GM18505 (cell line): ENCODE data around the gene NF2.

Experiments
- ATAC-seq: cut with Tn5 transposase; IDR thresholded peaks from one replicate; pipeline ENCODE4 v1.9.1; 2021; ENCODE audit not compliant: unreplicated experiment
- POLR2A ChIP-seq: IDR thresholded peaks from 4 replicates; pipeline ENCODE4 v1.6.1; 2011; ENCODE audit warnings: borderline replicate concordance; ENCODE audit not compliant: insufficient read depth, insufficient read length; ENCODE audit errors: extremely low read depth

The NF2 gene

GRCh38 chr22:29724843-29725242, 121.4 kb downstream of the NF2 start:
- no peak for TF ChIP-seq POLR2A
- no peak for ATAC-seq

- ATAC-seq = no peak
- TF ChIP-seq POLR2A = no peak
These were observed 122.7 kb downstream of the NF2 start for GRCh38 chr22:29726106-29726505.

DNA sequence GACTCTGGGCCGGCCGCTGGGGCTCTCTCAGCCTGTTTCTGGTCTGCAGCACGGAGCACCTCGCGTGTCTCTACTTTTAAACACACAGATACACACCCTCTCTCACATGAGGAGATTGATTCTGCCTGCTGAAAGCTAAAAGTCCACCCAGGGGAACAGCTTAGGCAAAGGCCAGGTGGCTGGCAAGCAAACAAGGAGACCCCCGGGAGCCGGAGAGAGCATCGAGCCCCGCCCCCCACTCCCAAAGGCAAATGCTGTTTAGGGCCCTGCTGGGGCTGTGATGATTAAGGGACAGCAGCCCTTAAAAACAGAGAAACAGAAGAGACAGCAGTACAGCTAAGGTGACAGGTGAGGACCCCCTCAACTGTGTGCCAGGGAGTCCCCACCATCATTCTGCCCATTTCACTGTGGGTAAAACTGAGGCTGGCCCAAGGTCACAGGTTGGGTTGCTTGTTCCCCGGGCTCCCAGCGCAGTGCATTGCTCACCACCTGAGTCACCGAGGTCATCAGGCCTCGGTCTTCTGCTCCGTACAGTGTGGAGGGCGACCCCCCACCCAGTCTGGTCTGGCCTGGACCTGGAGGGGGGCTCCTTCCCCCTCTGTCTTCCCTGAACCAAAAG, 123.2 kb downstream of the NF2 start:
- no peak for ATAC-seq
- no peak for TF ChIP-seq POLR2A

DNA sequence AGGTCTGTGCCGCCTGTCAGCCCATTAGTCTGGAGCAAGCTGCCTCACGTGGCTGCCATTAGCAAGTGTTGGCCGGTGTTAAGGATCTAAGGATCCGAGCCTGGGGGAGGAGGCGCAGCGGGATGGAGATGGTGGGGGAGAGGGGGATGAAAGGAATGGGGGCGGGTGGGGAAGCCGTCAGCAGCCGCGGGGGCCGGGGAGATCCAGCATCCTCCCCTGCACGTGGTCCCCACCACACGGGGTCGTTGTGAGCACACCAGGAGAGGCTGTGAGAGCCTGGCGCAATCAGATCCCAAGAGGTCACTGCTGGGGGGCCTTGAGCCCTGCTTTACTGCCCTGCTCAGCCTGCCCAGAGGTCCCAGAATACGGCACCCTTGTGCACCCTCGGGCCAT, 123.7 kb downstream of the NF2 start:
- TF ChIP-seq POLR2A = no peak

GRCh38 chr22:29729161-29729560, 125.7 kb downstream of the NF2 start:
- no peak for ATAC-seq
- no peak for TF ChIP-seq POLR2A

More for the DNA sequence above, 123.7 kb downstream of the NF2 start:
- no peak for ATAC-seq

DNA sequence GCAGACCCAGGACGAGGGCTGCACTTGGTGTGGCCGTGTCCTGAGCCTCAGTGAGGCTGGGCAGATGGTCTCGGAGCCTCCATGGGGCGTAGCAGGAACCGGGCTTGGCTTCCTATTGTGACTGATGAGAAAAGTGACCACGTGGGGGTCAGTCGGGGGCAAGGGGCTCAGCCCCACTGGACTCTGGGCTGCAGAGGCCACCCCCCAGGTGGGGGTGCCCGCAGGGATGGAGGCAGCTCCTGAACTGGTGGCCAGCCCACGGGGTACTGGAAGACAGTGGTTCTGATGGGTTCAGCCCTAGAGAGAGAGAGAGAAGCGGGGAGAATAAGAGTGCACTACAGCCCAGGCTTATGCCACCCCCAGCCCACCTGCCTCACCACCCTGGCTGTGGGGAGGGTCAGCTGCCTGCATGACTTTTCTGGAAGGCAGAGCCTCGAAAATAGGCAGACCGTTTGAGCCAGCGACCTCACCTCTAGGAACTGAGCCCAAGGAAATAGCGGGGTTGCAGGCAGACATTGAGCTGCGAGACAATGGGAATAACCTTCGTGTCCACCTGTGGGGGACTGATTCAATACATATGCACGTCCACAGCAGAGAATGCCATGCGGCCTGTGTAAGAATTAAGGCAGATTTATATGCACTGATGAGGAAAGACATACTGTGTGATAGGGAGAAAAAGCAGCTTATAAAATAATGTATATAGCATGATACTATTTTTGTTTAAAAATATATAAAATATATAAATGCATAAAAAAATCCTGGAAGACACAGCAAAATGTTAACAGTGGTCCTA, 127.8 kb downstream of the NF2 start:
- no peak for TF ChIP-seq POLR2A
- no peak for ATAC-seq

DNA sequence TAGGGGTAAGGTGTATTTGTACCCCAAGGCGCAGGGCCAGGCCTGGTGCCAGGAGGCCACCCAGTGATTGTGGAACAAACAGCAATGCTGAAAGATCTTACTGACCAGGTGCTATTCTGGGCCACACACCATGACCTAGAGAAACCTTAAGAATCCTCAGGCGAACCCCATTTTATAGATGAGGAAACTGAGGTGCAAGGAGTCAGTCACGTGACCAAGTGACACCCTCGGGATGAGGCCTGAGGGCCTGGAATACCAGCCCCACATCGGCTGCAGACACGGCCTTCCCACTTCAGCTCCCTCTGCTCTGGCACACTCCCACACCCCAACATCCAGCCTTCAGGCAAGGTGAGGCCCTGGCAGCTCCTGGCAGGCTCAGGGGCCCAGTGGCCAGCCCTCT, 129.4 kb downstream of the NF2 start:
- no peak for TF ChIP-seq POLR2A
- no peak for ATAC-seq

DNA sequence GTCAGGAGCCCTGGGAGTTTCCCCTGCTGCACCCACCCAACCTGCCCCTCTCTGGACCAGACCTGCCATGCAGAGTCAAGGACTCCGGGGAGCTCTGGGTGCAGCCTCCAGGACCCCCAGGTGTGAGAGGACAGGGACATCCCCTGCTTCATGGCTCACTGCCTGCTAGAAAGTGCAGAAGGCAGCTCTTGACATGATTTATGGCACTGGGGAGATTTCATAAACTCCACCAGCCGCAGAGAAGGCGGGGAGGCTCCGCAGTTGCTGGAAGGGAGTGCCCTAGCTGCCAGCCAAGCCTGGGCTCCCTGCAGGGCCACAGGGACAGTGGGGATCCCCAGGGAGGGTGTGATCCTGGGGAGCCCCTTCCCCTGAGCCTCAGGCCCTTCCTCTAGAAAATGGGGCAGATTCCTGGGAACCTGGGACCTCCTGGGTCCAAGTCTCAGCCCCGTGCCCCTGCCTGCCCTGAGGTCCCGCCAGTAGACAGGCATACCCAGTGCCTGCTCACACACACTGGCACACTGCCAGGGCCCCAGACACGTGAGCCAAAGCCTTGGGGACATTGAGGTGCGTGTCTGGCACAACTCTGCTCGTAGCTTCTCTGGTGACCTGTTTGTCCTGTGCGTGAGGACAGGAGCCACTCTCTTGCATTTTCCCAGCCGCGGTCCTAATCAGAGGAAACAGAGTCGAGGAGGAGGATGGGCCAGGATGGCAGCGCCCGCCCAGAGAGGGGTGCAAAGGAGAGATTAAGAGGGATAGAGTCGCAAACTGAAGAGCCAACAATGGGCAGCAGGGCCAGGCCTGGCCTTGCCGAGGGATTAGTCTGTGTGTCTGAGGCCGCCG, 130.1 kb downstream of the NF2 start:
- no peak for TF ChIP-seq POLR2A
- ATAC-seq = no peak

- no peak for TF ChIP-seq POLR2A
- no peak for ATAC-seq
These were observed 131.0 kb downstream of the NF2 start for GRCh38 chr22:29734406-29734805.

DNA sequence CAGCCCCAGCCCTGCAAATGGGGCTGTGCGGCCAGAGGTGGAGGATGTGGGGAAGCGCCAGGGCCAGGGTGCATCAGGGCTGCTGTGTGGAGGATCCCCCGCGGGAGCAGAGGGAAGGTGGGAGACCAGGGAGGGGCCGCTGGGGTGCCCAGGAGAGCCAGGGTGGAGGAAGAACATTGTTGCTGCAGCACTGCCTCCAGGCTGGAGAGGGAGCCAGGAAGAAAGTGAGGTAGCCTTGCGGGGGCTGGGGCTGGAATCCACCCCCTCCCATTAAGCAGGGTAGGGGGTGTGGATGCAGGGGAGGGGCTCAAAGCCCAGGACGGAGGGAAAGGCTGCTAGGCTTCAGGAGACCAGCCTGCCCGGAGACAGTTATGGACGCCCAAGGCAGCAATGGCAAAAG, 131.4 kb downstream of the NF2 start:
- ATAC-seq = no peak
- TF ChIP-seq POLR2A = no peak

DNA sequence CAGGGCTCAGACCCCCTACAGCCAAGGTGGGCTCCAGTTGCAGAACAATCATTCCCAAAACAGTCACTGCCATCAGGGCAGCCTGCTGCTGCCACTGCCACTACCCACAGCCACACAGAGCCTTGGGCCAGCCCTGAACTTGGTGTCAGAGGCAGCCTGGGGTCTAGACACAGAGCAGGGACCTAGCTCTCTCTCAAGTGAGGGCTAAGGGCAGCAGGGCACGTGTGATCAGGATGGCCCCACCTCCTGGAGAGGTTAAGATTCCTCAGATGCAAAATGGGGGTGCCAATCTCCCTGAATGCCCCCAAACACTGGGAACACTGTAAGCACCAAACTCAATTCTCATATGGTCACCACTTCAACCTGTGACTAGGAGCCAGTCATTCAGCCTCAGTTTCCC, 132.0 kb downstream of the NF2 start:
- ATAC-seq = no peak
- no peak for TF ChIP-seq POLR2A

DNA sequence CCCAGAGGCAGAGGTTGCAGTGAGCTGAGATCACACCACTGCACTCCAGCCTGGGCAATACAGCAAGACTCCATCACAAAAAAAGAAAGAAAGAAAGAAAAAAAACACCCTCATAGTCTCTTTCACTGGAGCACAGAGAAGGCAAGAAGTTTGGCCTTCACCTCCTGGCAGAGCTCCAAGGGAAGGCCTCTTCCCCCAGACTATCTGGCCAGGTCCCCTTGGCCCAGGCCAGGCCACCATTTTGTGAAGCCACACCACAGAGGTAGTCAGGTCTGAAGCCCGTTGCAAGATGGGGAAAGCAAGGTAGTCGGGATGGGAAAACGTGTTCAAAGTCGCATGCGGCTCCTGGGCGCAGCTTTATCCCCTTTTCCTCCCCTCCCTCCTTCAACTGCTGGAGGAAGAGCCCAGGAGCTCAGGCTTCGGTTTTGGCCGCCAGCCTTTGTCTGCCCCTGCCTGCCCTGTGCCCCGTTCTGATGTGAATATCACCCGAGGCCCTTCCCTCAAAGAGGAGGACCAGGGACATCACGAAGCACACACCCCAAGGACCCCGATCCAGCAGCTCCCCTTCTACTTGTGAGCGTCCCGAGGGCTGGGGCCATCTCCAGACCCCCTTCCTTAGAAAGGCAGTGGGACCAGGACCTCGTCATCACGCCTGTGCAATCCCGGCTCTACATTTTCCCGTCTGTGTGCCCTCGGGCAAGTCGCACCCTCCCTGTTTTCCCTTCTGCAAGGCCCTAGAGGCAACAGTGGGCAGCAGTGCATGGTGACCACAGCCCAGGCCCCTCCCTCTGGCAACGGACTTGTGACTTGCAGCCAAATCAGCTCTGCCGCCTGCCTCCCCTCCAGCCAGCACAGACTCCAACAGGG, 134.1 kb downstream of the NF2 start:
- TF ChIP-seq POLR2A = no peak
- ATAC-seq = no peak
